ENCODE data around the gene ZFP3. TPM values are rescaled to one million over a fixed set of nuclear protein-coding genes. Genes with fewer than 3 reads are reported as not detected.

Gene ZFP3
- total and polyA plus RNA-seq, 2 experiments from 2014 or later: 0.55 to 1.6 TPM

GRCh38 chr17:5042157-5043022 lies 35.9 kb upstream of the ZFP3 start (continued):
- TF ChIP-seq ZNF462 (CRISPR knock-in tag; IDR thresholded peaks at IDR 0.05) (no peak), CTCF (conservative IDR thresholded peaks at IDR 0.05; ENCODE audit: low read depth in 2 of 2) (no peak), POLR2AphosphoS5 (IDR thresholded peaks at IDR 0.05; ENCODE audit: low read depth) (no peak), STAT1 (IDR thresholded peaks at IDR 0.05; ENCODE audit: unreplicated experiment) (no peak), ZNF114 (CRISPR knock-in tag; IDR thresholded peaks at IDR 0.05) (no peak), REST (IDR thresholded peaks at IDR 0.05; ENCODE audit: unreplicated experiment) (no peak), JUNB (IDR thresholded peaks at IDR 0.05; ENCODE audit: unreplicated experiment) (no peak)

Measured in GM23338 (cell line).